VCaP (cell line): Measurements from ENCODE around the gene NPAS2.

Experiments
- H3K27ac ChIP-seq: fragments of 450-650 bp; 2 replicates; pipeline ENCODE4 v1.5.1; 2017
- TF ChIP-seq, protein P1 (sequence below): fragments of 450-650 bp; conservative IDR thresholded peaks from 2 replicates; pipeline ENCODE4 v1.5.1; 2017; ENCODE audit warnings: mild to moderate bottlenecking, moderate library complexity

The NPAS2 gene

DNA sequence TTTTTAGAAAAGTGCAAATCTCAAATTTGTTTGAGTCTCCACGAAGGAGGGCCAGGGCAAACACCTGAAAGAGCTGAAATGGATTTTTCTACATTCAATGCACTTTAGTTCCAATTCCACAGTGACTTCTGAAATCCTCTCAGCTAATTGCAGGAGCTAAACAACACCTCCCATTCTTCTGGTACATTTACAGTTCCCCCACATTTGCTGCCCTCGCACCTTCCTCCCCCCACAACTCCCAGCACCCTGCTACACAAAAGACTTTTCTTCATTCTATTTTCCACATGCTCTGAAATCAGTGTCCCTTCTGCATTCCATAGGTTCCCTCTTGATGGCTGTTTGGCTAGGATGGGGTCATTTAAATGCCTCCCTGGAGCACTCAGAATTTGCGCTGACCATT, 5.9 kb upstream of the NPAS2 start:
- H3K27ac ChIP-seq, result peak overlapping the region; percentile 59
- TF ChIP-seq, protein P1, sequence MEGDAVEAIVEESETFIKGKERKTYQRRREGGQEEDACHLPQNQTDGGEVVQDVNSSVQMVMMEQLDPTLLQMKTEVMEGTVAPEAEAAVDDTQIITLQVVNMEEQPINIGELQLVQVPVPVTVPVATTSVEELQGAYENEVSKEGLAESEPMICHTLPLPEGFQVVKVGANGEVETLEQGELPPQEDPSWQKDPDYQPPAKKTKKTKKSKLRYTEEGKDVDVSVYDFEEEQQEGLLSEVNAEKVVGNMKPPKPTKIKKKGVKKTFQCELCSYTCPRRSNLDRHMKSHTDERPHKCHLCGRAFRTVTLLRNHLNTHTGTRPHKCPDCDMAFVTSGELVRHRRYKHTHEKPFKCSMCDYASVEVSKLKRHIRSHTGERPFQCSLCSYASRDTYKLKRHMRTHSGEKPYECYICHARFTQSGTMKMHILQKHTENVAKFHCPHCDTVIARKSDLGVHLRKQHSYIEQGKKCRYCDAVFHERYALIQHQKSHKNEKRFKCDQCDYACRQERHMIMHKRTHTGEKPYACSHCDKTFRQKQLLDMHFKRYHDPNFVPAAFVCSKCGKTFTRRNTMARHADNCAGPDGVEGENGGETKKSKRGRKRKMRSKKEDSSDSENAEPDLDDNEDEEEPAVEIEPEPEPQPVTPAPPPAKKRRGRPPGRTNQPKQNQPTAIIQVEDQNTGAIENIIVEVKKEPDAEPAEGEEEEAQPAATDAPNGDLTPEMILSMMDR, result no peak

- peak overlapping the region; percentile 59 for H3K27ac ChIP-seq
- TF ChIP-seq, protein P1, result no peak
Observed at GRCh38 chr2:100814453-100814852, 5.5 kb upstream of the NPAS2 start.

DNA sequence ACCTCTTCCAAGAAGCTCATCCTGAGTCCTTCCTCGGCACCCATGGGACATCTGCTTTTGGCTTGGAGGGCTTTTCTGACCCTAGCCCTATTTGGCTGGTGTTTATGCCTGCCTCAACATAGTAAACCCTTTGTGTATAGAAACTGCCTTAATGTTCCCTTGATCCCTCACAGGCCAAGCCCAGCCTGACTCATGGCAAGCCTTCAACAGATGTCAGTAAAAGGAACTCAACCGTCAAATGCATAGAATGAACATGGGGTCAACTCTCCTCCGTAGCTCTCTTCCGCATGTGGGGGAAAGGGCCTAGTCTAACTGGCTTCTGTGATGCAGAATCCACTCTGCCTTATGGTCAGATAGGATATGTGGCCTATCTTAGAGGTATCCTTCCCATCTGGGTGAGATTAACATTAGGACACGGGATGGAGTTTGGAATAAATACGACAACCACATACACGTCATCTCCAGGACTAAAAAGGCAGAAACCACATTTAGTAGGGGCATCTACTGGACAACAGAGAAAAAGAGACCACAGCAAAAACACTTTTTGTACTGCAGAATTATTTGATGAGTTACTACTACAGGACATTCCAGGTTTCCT, 2.5 kb upstream of the NPAS2 start:
- no peak overlapping the region for H3K27ac ChIP-seq
- TF ChIP-seq, protein P1, result no peak

DNA sequence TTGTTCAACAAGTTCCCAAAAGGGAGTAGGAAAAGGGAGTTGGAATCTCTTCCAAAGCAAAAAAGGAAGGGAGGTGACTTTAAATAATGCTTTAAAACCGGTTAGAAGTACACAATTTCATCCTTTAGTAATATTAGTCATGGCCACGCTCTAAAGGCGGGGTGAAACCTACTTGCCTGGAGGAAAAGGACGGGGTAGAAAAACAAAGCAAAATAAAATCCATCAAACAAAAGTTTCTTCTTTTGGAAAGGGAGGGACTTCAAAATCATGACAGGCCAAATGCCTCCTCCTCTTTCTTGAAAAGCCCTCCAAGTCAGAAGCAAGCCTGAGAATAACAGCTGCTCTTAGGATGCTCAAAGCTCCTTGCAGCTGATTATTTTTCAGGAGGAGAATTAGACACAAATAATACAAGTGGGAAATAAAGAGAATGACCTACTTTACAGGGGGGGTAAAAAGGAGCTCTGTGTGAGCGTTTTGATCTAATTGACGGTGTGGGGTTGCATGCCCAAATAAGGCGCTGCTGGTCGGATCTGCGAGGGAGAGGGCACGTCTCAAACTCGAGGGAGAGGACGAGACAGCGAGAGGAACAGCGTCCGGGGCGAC, 1.8 kb upstream of the NPAS2 start:
- H3K27ac ChIP-seq, result peak overlapping the region; percentile 76
- TF ChIP-seq, protein P1, result no peak

GRCh38 chr2:100818606-100819369, 1.2 kb upstream of the NPAS2 start:
- TF ChIP-seq, protein P1, result peak; percentile 70
- peak overlapping the region; percentile 76 for H3K27ac ChIP-seq

- TF ChIP-seq, protein P1, result no peak
- peak overlapping the region; percentile 76; the same call in 1 of the 2 replicates for H3K27ac ChIP-seq
Observed at GRCh38 chr2:100820273-100820522, 259 bp downstream of the NPAS2 start.

DNA sequence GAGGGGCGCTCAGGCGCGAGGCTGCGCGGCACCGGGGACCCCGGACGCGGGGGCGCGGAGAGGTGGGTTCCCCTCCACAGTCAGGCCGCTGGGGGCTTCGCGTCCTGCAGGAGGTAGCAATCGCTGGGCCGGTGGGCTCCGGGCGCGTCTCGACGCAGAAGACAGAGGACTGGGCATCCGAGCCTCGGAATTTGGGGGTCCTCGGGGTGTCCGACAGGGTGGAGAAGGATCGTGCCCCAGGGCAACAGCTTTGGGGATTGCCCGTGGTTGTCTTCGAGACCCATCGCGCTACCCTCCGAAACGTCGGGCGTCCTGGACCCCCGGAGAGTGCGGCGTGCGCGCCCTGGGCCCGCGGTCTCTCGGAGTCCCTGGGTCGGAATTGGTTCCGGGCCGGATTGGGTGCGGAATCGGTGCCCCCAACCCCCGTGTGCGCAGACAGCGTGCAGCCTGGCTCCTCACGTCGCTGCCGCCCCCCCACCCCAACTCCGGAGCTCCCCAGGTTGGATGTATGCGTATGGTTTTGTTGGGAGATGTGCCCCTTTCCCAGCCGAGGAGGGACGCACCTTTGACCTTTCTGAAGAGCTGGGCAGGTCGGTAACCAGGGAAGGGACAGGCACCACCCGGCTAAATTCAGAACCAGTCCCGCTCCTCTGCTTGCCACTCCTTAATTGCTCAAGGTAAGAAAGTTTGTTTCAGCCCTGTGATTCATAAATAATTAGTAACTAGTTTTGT, 750 bp downstream of the NPAS2 start:
- TF ChIP-seq, protein P1, result no peak
- peak overlapping the region; percentile 76; the same call in 1 of the 2 replicates for H3K27ac ChIP-seq
